Measurements from ENCODE around the gene PIK3AP1.

The PIK3AP1 gene

DNA sequence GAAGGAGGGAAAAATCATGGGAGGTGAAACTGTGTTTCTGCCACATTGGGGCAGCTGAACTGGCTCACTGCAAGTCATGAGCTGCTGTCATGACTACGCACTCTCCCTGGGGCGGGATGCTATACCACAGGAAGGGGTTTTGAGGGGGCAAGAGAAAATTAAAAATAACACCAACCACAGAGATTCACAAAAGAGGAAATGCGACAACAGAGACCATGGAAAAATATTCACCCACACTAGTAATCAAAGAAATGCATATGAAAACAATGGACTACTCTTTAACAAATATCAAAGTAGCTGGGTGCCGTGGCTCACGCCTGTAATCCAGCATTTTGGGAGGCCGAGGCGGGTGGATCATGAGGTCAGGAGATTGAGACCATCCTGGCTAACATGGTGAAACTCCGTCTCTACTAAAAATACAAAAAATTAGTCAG, 68.3 kb downstream of the PIK3AP1 start:
- TF ChIP-seq, protein P1, sequence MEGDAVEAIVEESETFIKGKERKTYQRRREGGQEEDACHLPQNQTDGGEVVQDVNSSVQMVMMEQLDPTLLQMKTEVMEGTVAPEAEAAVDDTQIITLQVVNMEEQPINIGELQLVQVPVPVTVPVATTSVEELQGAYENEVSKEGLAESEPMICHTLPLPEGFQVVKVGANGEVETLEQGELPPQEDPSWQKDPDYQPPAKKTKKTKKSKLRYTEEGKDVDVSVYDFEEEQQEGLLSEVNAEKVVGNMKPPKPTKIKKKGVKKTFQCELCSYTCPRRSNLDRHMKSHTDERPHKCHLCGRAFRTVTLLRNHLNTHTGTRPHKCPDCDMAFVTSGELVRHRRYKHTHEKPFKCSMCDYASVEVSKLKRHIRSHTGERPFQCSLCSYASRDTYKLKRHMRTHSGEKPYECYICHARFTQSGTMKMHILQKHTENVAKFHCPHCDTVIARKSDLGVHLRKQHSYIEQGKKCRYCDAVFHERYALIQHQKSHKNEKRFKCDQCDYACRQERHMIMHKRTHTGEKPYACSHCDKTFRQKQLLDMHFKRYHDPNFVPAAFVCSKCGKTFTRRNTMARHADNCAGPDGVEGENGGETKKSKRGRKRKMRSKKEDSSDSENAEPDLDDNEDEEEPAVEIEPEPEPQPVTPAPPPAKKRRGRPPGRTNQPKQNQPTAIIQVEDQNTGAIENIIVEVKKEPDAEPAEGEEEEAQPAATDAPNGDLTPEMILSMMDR (IDR thresholded peaks at IDR 0.05; ENCODE audit: low read depth, low read length) = no peak
- DNase-seq (ENCODE audit: extremely low read depth, low read depth) = no peak

DNA sequence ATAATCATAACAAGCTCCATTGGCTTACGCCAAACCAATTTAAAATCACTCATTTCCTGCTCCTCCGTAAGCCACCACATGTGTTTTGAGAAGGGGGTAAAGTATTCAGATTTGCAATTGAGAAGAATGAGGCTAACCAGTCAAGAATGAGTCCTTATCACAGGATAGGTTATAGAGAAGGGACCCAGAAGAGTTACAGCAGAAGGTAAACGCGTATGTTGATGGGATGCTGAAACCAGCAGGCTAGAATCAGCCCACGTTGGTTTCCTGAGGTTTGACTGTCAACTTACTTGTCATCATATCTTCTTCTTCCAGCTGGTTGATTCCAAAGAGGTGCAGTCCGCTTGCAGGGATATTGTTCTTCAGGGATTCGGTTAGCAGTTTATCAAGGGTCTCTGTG, 69.4 kb downstream of the PIK3AP1 start:
- TF ChIP-seq, protein P1 (IDR thresholded peaks at IDR 0.05; ENCODE audit: low read depth, low read length) = no peak
- no peak for DNase-seq (ENCODE audit: extremely low read depth, low read depth)

DNA sequence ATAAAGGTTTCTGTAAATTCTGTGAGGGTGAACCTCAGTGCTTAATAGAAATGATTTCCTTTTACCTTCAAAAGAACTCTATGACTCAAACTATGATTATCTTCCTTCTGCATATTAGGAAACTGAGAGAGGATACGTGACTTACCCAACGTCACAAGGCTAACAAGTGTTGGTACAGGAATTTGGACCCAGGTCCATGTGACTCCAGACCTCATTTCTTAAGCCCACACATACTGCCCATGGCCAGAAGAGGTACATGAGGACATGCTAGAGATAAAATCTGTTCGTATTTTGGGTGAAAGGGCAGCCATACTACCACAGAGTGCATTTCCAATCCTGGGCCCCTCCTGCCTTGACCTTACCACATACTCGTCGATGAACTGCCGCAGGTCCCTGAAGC, 72.0 kb downstream of the PIK3AP1 start:
- TF ChIP-seq, protein P1 (IDR thresholded peaks at IDR 0.05; ENCODE audit: low read depth, low read length) = no peak
- no peak for DNase-seq (ENCODE audit: extremely low read depth, low read depth)

GRCh38 chr10:96647466-96647865, 72.8 kb downstream of the PIK3AP1 start:
- TF ChIP-seq, protein P1 (IDR thresholded peaks at IDR 0.05; ENCODE audit: low read depth, low read length) = no peak
- no peak for DNase-seq (ENCODE audit: extremely low read depth, low read depth)

- TF ChIP-seq, protein P1 (IDR thresholded peaks at IDR 0.05; ENCODE audit: low read depth, low read length) = no peak
- DNase-seq (ENCODE audit: extremely low read depth, low read depth) = no peak
These were observed 73.6 kb downstream of the PIK3AP1 start for GRCh38 chr10:96646751-96647166.

DNA sequence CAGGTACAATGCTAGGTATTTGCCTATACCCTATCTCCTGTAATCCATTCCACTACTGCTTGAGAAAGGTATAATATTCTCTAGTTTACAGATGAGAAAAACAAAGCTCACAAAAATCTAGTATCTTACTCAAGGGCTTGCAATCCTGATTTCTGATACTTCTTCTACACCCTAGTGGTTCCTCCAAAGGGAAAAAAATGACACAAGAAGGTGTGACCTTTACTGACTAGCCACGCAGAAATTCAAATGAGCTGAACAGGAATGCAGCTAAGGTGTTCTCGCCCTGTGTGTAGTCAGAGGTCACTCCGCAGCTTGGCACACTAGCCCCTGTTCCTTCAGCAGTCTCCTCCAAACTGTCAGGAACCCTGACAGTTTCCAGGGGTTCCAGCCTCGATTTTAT, 74.0 kb downstream of the PIK3AP1 start:
- no peak for DNase-seq (ENCODE audit: extremely low read depth, low read depth)
- TF ChIP-seq, protein P1 (IDR thresholded peaks at IDR 0.05; ENCODE audit: low read depth, low read length) = no peak

DNA sequence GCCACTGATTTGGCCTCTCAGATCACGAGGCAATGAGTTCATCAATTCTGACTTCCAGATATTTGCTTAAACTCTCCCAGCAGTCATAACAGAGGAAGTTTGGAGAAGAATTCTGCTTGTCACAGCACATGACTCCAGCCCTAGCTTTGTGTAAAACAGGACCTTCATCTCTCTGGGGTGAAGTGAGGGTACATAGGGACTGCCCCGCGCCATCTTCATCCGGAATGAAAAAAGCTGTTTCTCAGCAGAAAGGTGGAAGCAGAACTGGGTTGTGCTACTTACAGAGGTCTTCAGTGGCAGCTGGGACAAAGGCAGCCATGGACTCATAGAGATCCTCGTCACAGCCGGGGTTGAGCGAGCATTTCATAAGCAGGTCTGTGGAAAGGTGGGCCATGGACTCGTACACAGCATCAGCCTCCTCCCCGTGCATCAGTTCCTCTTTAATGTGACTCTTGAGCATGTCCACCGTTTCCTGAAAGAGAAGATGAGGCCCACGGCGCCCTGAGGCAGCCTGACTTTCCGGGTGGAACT, 75.1 kb downstream of the PIK3AP1 start:
- TF ChIP-seq, protein P1 (IDR thresholded peaks at IDR 0.05; ENCODE audit: low read depth, low read length) = no peak
- DNase-seq (ENCODE audit: extremely low read depth, low read depth) = no peak

All from AG09319 (cell line).